GM23338 (cell line): Measurements from ENCODE around the gene FBXO31. TPM values are rescaled to one million over a fixed set of nuclear protein-coding genes. Genes with fewer than 3 reads are reported as not detected.

Experiments
- ATAC-seq: fragments of 200-7000 bp; cut with Tn5 transposase; 3 replicates; pipeline ENCODE4 v1.9.1; 2020
- DNase-seq: peaks from one replicate; pipeline ENCODE4 v3.0.0-alpha.2; 2015; ENCODE audit warnings: low spot score
- H2AFZ ChIP-seq: fragments of 200-600 bp; sonication (generic); 2 replicates; pipeline ENCODE4 v1.8.0; 2016; ENCODE audit warnings: antibody characterized with exemption, mild to moderate bottlenecking, moderate library complexity
- H3F3A ChIP-seq: fragments of 200-600 bp; sonication (generic); replicated peaks from 2 replicates; pipeline ENCODE4 v1.8.0; 2017; ENCODE audit warnings: antibody characterized with exemption, mixed run types, low read depth
- H3K27ac ChIP-seq: fragments of 200-600 bp; sonication (generic); 2 replicates; pipeline ENCODE4 v1.6.1; 2016; ENCODE audit warnings: low read depth
- H3K27me3 ChIP-seq: fragments of 200-600 bp; sonication (generic); 2 replicates; pipeline ENCODE4 v1.8.0; 2016; ENCODE audit warnings: mild to moderate bottlenecking, mixed run types, moderate library complexity; ENCODE audit not compliant: insufficient read depth
- H3K36me3 ChIP-seq: fragments of 200-600 bp; sonication (generic); 2 replicates; pipeline ENCODE4 v1.8.0; 2016; ENCODE audit warnings: mild to moderate bottlenecking; ENCODE audit not compliant: insufficient read depth
- H3K4me1 ChIP-seq: fragments of 200-600 bp; sonication (generic); 2 replicates; pipeline ENCODE4 v1.8.0; 2016; ENCODE audit warnings: mild to moderate bottlenecking, moderate library complexity; ENCODE audit not compliant: insufficient read depth
- H3K4me2 ChIP-seq: fragments of 200-600 bp; sonication (generic); 2 replicates; pipeline ENCODE4 v1.7.1; 2017; ENCODE audit warnings: mixed run types
- H3K4me3 ChIP-seq: fragments of 200-600 bp; sonication (generic); 2 replicates; pipeline ENCODE4 v1.6.1; 2016; ENCODE audit warnings: mixed run types
- H3K79me2 ChIP-seq: fragments of 200-600 bp; sonication (generic); replicated peaks from 2 replicates; pipeline ENCODE4 v1.8.0; 2017; ENCODE audit warnings: mild to moderate bottlenecking; ENCODE audit not compliant: insufficient read depth
- H3K9me2 ChIP-seq: fragments of 200-600 bp; sonication (generic); 2 replicates; pipeline ENCODE4 v1.8.0; 2017; ENCODE audit not compliant: insufficient read depth
- H4K20me1 ChIP-seq: fragments of 200-600 bp; sonication (generic); replicated peaks from 2 replicates; pipeline ENCODE4 v1.8.0; 2017; ENCODE audit warnings: mild to moderate bottlenecking; ENCODE audit not compliant: insufficient read depth
- H3K27ac Mint-ChIP-seq: 2 replicates; pipeline ENCODE4 v1.8.0; 2020; ENCODE audit warnings: inconsistent platforms, mild to moderate bottlenecking, moderate library complexity, mixed read lengths
- H3K27me3 Mint-ChIP-seq: 3 replicates; pipeline ENCODE4 v1.8.0; 2022; ENCODE audit warnings: low read depth, mild to moderate bottlenecking, moderate library complexity, mixed read lengths, inconsistent platforms; ENCODE audit not compliant: insufficient read depth, poor library complexity
- H3K36me3 Mint-ChIP-seq: 3 replicates; pipeline ENCODE4 v1.8.0; 2021; ENCODE audit warnings: low read depth, mild to moderate bottlenecking, inconsistent platforms, moderate library complexity, mixed read lengths
- H3K4me1 Mint-ChIP-seq: 3 replicates; pipeline ENCODE4 v1.8.0; 2020; ENCODE audit warnings: mild to moderate bottlenecking, inconsistent platforms, mixed read lengths
- H3K4me3 Mint-ChIP-seq: 3 replicates; pipeline ENCODE4 v1.8.0; 2021; ENCODE audit warnings: moderate library complexity, mild to moderate bottlenecking, inconsistent platforms, mixed read lengths
- H3K9me3 Mint-ChIP-seq: 3 replicates; pipeline ENCODE4 v1.8.0; 2020; ENCODE audit warnings: moderate library complexity, mild to moderate bottlenecking, inconsistent platforms, mixed read lengths
- CREB1 ChIP-seq: fragments of 250-450 bp; sonication (Bioruptor Pico); IDR thresholded peaks from 2 replicates; pipeline ENCODE4 v1.5.0; 2020; ENCODE audit warnings: low read depth, mild to moderate bottlenecking, moderate library complexity
- EZH2 ChIP-seq: fragments of 200-600 bp; sonication (generic); IDR thresholded peaks from one replicate; pipeline ENCODE4 v1.8.0; 2017; ENCODE audit warnings: antibody characterized with exemption, mild to moderate bottlenecking, low read depth; ENCODE audit not compliant: unreplicated experiment
- EZH2phosphoT487 ChIP-seq: fragments of 200-600 bp; sonication (generic); IDR thresholded peaks from one replicate; pipeline ENCODE4 v1.8.1; 2018; ENCODE audit warnings: antibody characterized with exemption; ENCODE audit not compliant: unreplicated experiment
- JUNB ChIP-seq: IDR thresholded peaks from one replicate; pipeline ENCODE4 v1.6.1; 2016; ENCODE audit warnings: antibody characterized with exemption; ENCODE audit not compliant: unreplicated experiment
- NANOG ChIP-seq: IDR thresholded peaks from 2 replicates; pipeline ENCODE4 v1.6.1; 2016; ENCODE audit warnings: antibody characterized with exemption, borderline replicate concordance
- POLR2AphosphoS5 ChIP-seq: IDR thresholded peaks from 2 replicates; pipeline ENCODE4 v1.6.1; 2016; ENCODE audit warnings: antibody characterized with exemption, low read depth
- STAT1 ChIP-seq: IDR thresholded peaks from one replicate; pipeline ENCODE4 v1.6.1; 2016; ENCODE audit warnings: antibody characterized with exemption; ENCODE audit not compliant: unreplicated experiment
- ZNF114 ChIP-seq: fragments of 250-450 bp; sonication (Bioruptor Pico); IDR thresholded peaks from 2 replicates; pipeline ENCODE4 v1.5.0; 2020; ENCODE audit warnings: mild to moderate bottlenecking, moderate library complexity
- ZNF331 ChIP-seq: fragments of 250-450 bp; sonication (Bioruptor Pico); IDR thresholded peaks from 2 replicates; pipeline ENCODE4 v1.5.0; 2020; ENCODE audit warnings: low read depth, mild to moderate bottlenecking, moderate library complexity
- polyA plus RNA-seq: library from polyadenylated mRNA; unstranded; fragments of >200 nt; fragmentation: Nextera tagmentation; extraction: Ambion mirVana; gene quantifications from 2 replicates; pipeline ENCODE4 v1.2.1, GENCODE V29; 2016
- total RNA-seq: library from RNA; depleted of rRNA; stranded (reverse); fragments of >200 nt; shearing (Covaris generic); gene quantifications from 2 replicates; pipeline ENCODE4 v1.2.3, GENCODE V29; 2014
- TF ChIP-seq, protein P1 (sequence below): IDR thresholded peaks from 2 replicates; pipeline ENCODE4 v1.6.1; 2016; ENCODE audit warnings: antibody characterized with exemption
- TF ChIP-seq, protein P2 (sequence below): IDR thresholded peaks from one replicate; pipeline ENCODE4 v1.6.1; 2018; ENCODE audit warnings: antibody characterized with exemption; ENCODE audit not compliant: unreplicated experiment
- TF ChIP-seq, protein P3 (sequence below): fragments of 250-450 bp; sonication (Bioruptor Pico); IDR thresholded peaks from 2 replicates; pipeline ENCODE4 v1.5.0; 2020; ENCODE audit warnings: mild to moderate bottlenecking, moderate library complexity

FBXO31 gene
- total and polyA plus RNA-seq, 2 experiments from 2014 or later: 7.0 to 23.8 TPM

DNA sequence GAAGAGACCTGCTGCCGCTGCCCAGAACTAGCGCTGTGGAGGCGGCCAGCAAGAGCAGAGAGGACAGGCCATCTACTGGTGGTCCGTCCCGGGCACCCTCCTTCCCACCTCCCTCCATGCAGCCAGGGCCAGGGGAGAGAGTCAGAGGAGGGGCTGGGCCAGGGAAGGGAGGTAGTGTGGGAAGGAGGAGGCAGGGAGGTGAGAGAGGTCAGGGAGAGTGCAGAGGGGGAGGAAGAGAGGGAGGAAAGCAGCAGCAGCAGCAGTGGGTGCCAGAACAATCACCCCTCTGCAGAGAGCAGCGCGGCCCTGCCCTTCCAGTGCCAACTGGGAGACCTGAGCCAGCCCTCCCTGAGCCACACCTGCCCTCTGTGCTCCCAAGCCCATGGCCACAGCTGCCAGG, 73.0 kb downstream of the FBXO31 start (continued):
- TF ChIP-seq, protein P1, sequence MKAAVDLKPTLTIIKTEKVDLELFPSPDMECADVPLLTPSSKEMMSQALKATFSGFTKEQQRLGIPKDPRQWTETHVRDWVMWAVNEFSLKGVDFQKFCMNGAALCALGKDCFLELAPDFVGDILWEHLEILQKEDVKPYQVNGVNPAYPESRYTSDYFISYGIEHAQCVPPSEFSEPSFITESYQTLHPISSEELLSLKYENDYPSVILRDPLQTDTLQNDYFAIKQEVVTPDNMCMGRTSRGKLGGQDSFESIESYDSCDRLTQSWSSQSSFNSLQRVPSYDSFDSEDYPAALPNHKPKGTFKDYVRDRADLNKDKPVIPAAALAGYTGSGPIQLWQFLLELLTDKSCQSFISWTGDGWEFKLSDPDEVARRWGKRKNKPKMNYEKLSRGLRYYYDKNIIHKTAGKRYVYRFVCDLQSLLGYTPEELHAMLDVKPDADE: no peak
- TF ChIP-seq EZH2phosphoT487 (no peak), ZNF331 (CRISPR knock-in tag) (no peak), POLR2AphosphoS5 (no peak)

DNA sequence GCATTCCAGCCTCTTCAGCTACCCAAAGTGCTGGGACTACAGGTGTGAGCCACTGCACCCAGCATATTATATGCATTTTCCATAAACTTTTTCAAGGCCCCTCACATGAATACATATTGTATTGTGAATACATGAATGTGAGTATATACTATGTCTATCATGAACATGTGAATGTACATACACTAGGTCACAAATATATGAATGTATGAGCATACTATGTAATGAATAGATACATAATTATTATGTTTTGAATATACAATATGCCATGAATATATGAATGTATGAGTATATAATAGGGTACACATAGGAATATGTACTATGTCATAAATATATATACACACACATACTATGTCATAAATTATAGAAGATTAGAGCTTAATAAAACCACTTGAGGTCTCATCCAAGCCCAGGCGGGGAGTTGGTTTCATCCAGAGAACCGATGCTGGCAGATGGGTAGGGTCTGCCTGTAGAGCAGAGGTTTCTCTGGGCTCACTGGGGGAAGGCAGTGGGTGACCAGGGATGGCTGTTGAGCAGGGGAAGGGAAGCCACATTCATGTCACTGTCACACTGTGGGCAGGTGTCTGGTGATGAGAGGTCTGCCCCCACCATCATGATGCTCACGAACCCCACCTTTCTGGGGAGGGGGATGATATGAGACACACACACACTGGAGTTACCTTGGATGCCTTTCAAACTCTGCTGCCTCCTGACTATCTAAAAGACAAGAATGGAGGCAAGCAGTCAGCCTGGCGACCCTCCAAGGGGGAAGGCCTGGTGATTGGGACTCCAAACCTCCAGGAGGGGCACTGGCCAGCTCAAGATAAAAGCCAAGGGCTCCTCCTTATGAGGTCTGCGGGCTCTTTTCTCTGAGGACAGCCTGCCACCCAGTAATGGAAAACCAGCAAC, 73.7 kb downstream of the FBXO31 start:
- no peaks in the 10 kb centered on the region for H3K9me2 ChIP-seq
- no peaks in the 10 kb centered on the region for H3K27me3 ChIP-seq
- ATAC-seq (no peak), DNase-seq (no peak)
- peaks cover 14% of the 10 kb centered on the region for H3K4me1 Mint-ChIP-seq
- H3K4me3 Mint-ChIP-seq: no peak overlapping the region
- no peak overlapping the region for H2AFZ ChIP-seq
- H3K36me3 Mint-ChIP-seq: peaks cover 6% of the 10 kb centered on the region; the same call in 2 of the 3 replicates
- H3K27ac ChIP-seq: no peak overlapping the region
- H3K27me3 Mint-ChIP-seq: peaks cover 2% of the 10 kb centered on the region
- no peak overlapping the region for H3K4me2 ChIP-seq
- no peaks in the 10 kb centered on the region for H3F3A ChIP-seq
- H3K27ac Mint-ChIP-seq: no peak overlapping the region
- no peaks in the 10 kb centered on the region for H3K79me2 ChIP-seq
- H4K20me1 ChIP-seq: no peaks in the 10 kb centered on the region
- no peak overlapping the region for H3K4me3 ChIP-seq
- H3K36me3 ChIP-seq: no peaks in the 10 kb centered on the region
- H3K4me1 ChIP-seq: 0 out of 2 replicates have a peak, but pooled peaks cover 4% of the 10 kb centered on the region
- peaks cover 5% of the 10 kb centered on the region for H3K9me3 Mint-ChIP-seq
- TF ChIP-seq ZNF331 (CRISPR knock-in tag): no peak
- TF ChIP-seq CREB1 (CRISPR knock-in tag): no peak
- TF ChIP-seq POLR2AphosphoS5: no peak
- no peak for TF ChIP-seq JUNB
- TF ChIP-seq EZH2: no peak
- TF ChIP-seq, protein P2, sequence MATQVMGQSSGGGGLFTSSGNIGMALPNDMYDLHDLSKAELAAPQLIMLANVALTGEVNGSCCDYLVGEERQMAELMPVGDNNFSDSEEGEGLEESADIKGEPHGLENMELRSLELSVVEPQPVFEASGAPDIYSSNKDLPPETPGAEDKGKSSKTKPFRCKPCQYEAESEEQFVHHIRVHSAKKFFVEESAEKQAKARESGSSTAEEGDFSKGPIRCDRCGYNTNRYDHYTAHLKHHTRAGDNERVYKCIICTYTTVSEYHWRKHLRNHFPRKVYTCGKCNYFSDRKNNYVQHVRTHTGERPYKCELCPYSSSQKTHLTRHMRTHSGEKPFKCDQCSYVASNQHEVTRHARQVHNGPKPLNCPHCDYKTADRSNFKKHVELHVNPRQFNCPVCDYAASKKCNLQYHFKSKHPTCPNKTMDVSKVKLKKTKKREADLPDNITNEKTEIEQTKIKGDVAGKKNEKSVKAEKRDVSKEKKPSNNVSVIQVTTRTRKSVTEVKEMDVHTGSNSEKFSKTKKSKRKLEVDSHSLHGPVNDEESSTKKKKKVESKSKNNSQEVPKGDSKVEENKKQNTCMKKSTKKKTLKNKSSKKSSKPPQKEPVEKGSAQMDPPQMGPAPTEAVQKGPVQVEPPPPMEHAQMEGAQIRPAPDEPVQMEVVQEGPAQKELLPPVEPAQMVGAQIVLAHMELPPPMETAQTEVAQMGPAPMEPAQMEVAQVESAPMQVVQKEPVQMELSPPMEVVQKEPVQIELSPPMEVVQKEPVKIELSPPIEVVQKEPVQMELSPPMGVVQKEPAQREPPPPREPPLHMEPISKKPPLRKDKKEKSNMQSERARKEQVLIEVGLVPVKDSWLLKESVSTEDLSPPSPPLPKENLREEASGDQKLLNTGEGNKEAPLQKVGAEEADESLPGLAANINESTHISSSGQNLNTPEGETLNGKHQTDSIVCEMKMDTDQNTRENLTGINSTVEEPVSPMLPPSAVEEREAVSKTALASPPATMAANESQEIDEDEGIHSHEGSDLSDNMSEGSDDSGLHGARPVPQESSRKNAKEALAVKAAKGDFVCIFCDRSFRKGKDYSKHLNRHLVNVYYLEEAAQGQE: no peak
- no peak for TF ChIP-seq ZNF114
- no peak for TF ChIP-seq STAT1
- TF ChIP-seq, protein P3, sequence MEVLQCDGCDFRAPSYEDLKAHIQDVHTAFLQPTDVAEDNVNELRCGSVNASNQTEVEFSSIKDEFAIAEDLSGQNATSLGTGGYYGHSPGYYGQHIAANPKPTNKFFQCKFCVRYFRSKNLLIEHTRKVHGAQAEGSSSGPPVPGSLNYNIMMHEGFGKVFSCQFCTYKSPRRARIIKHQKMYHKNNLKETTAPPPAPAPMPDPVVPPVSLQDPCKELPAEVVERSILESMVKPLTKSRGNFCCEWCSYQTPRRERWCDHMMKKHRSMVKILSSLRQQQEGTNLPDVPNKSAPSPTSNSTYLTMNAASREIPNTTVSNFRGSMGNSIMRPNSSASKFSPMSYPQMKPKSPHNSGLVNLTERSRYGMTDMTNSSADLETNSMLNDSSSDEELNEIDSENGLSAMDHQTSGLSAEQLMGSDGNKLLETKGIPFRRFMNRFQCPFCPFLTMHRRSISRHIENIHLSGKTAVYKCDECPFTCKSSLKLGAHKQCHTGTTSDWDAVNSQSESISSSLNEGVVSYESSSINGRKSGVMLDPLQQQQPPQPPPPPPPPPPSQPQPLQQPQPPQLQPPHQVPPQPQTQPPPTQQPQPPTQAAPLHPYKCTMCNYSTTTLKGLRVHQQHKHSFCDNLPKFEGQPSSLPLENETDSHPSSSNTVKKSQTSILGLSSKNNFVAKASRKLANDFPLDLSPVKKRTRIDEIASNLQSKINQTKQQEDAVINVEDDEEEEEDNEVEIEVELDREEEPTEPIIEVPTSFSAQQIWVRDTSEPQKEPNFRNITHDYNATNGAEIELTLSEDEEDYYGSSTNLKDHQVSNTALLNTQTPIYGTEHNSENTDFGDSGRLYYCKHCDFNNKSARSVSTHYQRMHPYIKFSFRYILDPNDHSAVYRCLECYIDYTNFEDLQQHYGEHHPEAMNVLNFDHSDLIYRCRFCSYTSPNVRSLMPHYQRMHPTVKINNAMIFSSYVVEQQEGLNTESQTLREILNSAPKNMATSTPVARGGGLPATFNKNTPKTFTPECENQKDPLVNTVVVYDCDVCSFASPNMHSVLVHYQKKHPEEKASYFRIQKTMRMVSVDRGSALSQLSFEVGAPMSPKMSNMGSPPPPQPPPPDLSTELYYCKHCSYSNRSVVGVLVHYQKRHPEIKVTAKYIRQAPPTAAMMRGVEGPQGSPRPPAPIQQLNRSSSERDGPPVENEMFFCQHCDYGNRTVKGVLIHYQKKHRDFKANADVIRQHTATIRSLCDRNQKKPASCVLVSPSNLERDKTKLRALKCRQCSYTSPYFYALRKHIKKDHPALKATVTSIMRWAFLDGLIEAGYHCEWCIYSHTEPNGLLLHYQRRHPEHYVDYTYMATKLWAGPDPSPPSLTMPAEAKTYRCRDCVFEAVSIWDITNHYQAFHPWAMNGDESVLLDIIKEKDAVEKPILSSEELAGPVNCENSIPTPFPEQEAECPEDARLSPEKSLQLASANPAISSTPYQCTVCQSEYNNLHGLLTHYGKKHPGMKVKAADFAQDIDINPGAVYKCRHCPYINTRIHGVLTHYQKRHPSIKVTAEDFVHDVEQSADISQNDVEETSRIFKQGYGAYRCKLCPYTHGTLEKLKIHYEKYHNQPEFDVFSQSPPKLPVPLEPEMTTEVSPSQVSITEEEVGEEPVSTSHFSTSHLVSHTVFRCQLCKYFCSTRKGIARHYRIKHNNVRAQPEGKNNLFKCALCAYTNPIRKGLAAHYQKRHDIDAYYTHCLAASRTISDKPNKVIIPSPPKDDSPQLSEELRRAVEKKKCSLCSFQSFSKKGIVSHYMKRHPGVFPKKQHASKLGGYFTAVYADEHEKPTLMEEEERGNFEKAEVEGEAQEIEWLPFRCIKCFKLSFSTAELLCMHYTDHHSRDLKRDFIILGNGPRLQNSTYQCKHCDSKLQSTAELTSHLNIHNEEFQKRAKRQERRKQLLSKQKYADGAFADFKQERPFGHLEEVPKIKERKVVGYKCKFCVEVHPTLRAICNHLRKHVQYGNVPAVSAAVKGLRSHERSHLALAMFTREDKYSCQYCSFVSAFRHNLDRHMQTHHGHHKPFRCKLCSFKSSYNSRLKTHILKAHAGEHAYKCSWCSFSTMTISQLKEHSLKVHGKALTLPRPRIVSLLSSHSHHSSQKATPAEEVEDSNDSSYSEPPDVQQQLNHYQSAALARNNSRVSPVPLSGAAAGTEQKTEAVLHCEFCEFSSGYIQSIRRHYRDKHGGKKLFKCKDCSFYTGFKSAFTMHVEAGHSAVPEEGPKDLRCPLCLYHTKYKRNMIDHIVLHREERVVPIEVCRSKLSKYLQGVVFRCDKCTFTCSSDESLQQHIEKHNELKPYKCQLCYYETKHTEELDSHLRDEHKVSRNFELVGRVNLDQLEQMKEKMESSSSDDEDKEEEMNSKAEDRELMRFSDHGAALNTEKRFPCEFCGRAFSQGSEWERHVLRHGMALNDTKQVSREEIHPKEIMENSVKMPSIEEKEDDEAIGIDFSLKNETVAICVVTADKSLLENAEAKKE (CRISPR knock-in tag): no peak
- no peak for TF ChIP-seq NANOG
